GM19023 (cell line): ENCODE results near the gene ARMC8.

Source experiments
- ATAC-seq: cut with Tn5 transposase; IDR thresholded peaks from one replicate; pipeline ENCODE4 v1.9.1; 2021; ENCODE audit warnings: mild to moderate bottlenecking, moderate library complexity; ENCODE audit not compliant: unreplicated experiment

ARMC8 gene

DNA sequence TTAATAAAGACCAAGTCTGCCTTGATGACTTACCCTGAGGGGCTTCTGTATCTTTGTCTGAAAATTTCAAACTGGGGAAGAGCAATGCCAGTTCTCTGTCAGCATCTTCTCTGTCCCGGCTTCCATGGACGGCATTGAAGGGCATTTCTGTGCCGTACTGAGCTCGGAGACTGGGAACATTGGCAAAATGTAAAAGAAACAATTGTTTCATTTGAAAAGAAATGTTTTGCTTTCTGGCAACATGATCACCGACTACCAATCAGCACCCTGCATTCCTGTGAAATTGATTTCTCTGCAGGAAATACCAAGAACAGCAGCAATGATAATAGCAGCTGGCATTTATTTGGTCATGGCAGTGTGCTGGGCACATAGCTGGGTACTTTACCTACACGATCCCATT, 116.4 kb downstream of the ARMC8 start:
- no peak for ATAC-seq

DNA sequence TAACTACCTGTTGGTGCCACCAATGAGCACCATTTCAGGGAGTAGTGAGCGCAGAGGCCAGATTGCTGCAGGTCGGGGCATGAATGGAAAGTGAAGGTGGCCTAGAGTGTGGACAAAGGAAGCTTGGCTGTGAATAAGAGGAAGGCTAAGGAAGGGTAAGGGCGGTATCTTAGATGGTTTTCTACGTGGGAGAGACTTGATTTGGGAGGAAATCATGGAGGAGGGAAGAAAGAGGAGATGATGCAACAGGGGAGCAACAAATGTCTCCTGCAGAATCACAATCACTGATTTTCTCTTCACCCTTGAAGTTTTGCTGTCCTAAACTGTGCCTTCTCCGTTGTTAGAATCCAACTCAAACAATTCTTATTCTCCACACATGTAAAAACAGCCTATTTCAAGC, 120.8 kb downstream of the ARMC8 start:
- ATAC-seq = no peak

DNA sequence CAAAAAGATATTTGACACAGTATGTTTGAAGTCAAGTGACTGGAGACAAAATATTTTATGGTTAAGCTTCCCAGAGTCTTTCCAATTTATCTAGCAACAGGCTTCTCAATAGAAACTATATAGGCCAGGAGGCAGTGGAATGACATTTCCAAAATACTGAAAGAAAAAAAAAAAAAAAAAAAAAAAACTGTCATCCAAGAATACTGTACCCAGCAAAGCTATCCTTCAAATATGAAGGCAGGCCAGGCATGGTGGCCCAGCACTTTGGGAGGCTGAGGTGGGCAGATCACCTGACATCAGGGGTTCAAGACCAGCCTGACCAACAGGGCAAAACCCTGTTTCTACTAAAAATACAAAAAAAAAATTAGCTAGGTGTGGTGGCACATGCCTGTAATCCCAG, 121.7 kb downstream of the ARMC8 start:
- ATAC-seq = no peak

DNA sequence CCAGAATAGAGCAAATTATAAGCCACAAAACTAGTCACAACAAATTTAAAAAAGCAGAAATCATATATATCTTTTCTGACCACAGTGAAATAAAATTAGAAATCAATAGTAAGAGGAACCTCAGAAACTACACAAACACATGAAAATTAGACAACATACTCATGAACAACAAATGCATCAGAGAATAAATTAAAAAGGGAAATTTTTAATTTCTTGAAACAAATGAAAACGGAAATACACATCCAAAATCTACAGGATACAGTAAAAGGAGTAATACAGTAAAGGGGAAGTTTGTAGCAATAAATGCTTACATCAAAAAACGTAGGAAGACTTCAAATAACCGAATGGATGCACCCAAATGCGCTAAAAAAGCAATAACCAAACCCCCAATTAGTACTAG, 123.4 kb downstream of the ARMC8 start:
- ATAC-seq = no peak

DNA sequence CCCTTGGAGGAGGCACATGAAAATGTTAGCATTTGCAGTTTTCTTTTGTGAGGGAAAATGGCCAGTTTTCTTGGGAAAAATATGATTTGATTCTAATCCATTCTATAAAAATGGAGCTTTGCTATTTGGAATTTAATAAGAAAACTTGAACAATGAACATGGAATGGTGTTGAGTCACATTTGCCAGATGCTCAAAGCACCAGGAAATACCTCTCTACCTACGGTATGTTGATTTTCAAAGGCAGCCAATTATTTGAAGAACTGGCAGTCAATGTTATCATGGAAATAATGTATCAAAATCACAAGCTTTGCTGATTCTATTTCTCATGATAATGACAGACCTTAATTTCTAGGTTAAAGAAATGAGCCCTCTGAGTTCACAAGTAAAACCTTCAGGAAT, 127.7 kb downstream of the ARMC8 start:
- no peak for ATAC-seq

DNA sequence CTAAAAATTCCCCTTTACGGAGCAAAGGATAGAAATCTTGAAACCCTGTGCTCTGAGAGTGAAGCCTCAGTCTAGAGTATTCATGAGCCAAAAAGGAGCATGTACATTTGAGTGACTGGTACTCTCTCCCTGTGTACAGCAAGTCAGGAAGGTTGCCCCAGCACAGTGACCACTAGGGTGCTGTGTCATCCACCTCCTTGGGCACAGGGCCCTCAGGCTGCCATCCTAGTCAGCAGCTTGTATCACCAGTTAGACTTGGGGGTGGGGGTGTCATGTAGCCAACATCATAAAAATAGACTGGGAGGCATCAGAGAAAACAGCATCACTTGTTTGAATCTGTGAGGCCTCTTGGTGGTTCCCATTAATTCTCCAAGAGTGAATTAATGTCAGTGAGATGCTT, 130.6 kb downstream of the ARMC8 start:
- ATAC-seq = no peak

DNA sequence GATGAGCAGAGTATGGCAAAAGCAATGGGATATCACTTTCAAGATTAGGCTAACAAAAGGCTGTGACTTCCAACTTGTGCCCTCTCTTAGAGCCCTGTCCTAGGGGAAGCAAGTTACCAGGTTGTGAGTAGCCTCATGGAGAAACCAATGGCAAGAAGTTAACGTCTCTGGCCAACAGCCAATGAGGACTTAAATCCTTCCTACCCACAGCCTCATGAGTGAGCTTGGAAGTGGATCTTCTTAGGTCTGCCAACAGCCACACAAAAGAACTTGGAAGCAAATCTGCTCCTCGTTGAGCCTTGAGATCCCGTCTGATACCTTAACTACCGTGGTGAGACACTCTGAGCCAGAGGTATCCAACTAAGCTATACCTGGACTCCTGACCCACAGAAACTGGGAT, 136.9 kb downstream of the ARMC8 start:
- no peak for ATAC-seq

DNA sequence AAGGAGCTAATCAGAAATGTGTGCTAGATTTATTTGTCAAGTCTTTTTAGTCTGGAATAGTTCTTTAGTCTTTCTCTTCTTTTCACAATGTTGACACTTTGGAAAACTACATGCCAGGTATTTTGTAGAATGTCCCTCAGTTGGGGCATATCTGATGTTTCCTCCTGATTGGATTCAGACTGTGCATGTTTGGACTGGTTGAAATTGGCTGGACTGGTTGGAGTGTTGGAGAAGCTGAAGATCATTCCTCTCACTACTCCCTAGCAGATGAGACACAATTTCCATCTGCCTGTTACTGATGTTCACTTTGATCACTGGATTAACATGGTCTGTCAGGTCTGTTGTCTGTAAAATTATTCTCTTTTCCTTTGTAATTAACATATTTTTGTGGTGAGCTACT, 138.9 kb downstream of the ARMC8 start:
- ATAC-seq = no peak

GRCh38 chr3:138326866-138327595, 139.9 kb downstream of the ARMC8 start:
- no peak for ATAC-seq

DNA sequence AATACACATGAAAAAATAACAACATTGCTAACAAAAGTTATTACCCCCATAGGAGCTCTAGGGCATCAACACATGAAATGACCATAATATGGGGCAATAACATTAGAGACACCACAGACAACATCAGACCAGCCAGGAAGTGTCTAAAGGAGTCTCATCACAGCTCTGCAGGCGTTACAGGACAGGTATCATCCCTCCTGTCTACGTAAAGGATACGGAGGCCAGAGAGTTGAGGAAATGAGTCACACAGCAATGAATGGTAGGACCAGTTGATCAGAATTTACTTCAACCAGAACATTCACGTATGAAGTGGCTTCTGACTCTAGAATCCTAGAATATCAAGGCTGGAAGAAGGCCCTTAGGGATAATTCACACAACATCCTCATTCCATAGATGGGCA, 140.7 kb downstream of the ARMC8 start:
- ATAC-seq = no peak

GRCh38 chr3:138328341-138328740, 141.2 kb downstream of the ARMC8 start:
- ATAC-seq = no peak

- ATAC-seq = peak; percentile 71
These were observed 142.3 kb downstream of the ARMC8 start, which contains the start of gene NME9 for GRCh38 chr3:138329127-138329983. Gene NME9, minus strand, starts transcription at chr3:138329851. Its CDS starts 516 bp downstream, at chr3:138329335.

DNA sequence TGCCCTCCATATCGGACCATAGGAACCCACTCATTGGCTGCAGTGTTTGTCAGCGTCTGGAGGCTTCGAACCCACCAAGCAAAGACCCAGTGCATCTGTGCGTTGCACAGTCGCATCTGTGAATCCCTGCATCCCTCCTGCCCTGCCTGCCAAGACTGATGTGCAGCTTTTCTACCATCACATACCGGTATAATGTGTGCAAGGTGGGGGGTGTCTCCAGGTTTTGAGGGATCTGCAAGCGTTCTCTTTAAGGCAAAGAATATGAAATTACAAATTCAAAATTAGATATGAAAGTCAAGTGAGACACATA, 142.8 kb downstream of the ARMC8 start:
- ATAC-seq = no peak

- no peak for ATAC-seq
These were observed 144.2 kb downstream of the ARMC8 start for GRCh38 chr3:138331143-138331894.

- no peak for ATAC-seq
These were observed 145.5 kb downstream of the ARMC8 start for GRCh38 chr3:138332472-138333073.

GRCh38 chr3:138334608-138335007, 147.5 kb downstream of the ARMC8 start:
- no peak for ATAC-seq

GRCh38 chr3:138336454-138336999, 149.4 kb downstream of the ARMC8 start:
- ATAC-seq = no peak

- ATAC-seq = no peak
These were observed 151.1 kb downstream of the ARMC8 start for GRCh38 chr3:138338244-138338643.

- no peak for ATAC-seq
These were observed 151.7 kb downstream of the ARMC8 start for GRCh38 chr3:138338811-138339210.

- ATAC-seq = no peak
These were observed 153.4 kb downstream of the ARMC8 start for GRCh38 chr3:138340511-138340910.

DNA sequence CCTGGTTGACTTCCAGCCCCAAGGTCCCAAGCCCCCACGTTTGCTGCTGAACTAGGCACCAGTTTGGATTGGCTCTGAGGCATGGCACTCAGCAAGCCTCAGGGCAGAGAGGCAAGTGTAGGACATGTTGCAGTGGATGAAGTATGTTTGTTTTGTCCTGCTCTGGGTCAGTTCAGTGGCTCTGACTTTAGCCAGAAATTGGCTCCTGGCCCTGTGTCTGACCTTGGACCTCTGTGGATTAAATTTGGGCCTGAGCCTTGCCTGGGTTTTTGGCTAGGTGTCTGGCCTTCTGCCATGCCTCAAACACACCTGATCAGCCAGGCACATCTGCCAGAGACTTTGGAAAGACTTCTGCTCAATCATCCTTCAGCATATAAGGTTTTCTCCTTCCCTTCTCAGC, 157.7 kb downstream of the ARMC8 start:
- ATAC-seq = no peak
